Uterus (tissue), 4 donors: Measurements from ENCODE around the gene ALDH9A1. TPM values are rescaled to one million over a fixed set of nuclear protein-coding genes. Genes with fewer than 3 reads are reported as not detected.
"Not testable (repeated sequence)": the region's sequence is repeated elsewhere in the genome, so short reads cannot be mapped to it uniquely, and the experiment has no call there.

Source experiments
- DNase-seq, 2 donors: peaks; one replicate each; pipeline ENCODE4 v3.0.0-alpha.2; 2019 to 2020
- H3K27ac ChIP-seq, 2 donors: fragments of 200-600 bp; sonication (generic); 1 replicate in 1 of 2; 2 replicates in 1 of 2; pipeline ENCODE4 v1.5.1; 2016 to 2018
- H3K27me3 ChIP-seq, 2 donors: fragments of 200-600 bp; sonication (generic); one replicate each; pipeline ENCODE4 v1.5.1; 2018 to 2019; ENCODE audit warnings: control low read depth in 1 of 2
- H3K36me3 ChIP-seq, 2 donors: fragments of 200-600 bp; sonication (generic); one replicate each; pipeline ENCODE4 v1.5.1; 2019; ENCODE audit warnings: control low read depth in 1 of 2
- H3K4me1 ChIP-seq, 2 donors: fragments of 200-600 bp; sonication (generic); one replicate each; pipeline ENCODE4 v1.5.1; 2018 to 2019; ENCODE audit warnings: control low read depth in 1 of 2
- H3K4me3 ChIP-seq, 2 donors: fragments of 200-600 bp; sonication (generic); 1 replicate in 1 of 2; 2 replicates in 1 of 2; pipeline ENCODE4 v1.5.1; 2018 to 2019; ENCODE audit warnings: mild to moderate bottlenecking in 1 of 2
- H3K9me3 ChIP-seq, 2 donors: fragments of 200-600 bp; sonication (generic); one replicate each; pipeline ENCODE4 v1.5.1; 2019; ENCODE audit warnings: control low read depth in 1 of 2
- POLR2A ChIP-seq, 2 donors: fragments of 450-650 bp; IDR thresholded peaks; one replicate each; pipeline ENCODE4 v1.6.1; 2016; ENCODE audit warnings: antibody characterized with exemption in 2 of 2, mild to moderate bottlenecking in 1 of 2, moderate library complexity in 1 of 2
- intact Hi-C: fragments of 100-400 bp; cut with DNase I; formaldehyde crosslinking; loops from one replicate; pipeline ENCODE4 v1.15.1; 2023; ENCODE audit warnings: low total_unique reads
- total RNA-seq, 4 donors: library from RNA; depleted of rRNA in 3 of 4; stranded (reverse); fragments of >200 nt in 3 of 4; gene quantifications; one replicate each; pipeline versions ENCODE4 v1.1.0 to v1.2.4, GENCODE V29; 2014 to 2023
- TF ChIP-seq, protein P1 (sequence below), 4 experiments: fragments of 200-600 bp in 2 of 4; fragments of 450-650 bp in 2 of 4; sonication (generic) in 2 of 4; IDR thresholded peaks; one replicate each; pipeline ENCODE4 v1.5.1; 2016 to 2019; ENCODE audit warnings: antibody characterized with exemption in 4 of 4, mild to moderate bottlenecking in 2 of 4, moderate library complexity in 1 of 4
- donor health status: DM: yes; HTN: yes; CAD: no.

Gene ALDH9A1
- total RNA-seq, 4 donors from 2014 or later: 25.4 to 105 (median 68.4) TPM

DNA sequence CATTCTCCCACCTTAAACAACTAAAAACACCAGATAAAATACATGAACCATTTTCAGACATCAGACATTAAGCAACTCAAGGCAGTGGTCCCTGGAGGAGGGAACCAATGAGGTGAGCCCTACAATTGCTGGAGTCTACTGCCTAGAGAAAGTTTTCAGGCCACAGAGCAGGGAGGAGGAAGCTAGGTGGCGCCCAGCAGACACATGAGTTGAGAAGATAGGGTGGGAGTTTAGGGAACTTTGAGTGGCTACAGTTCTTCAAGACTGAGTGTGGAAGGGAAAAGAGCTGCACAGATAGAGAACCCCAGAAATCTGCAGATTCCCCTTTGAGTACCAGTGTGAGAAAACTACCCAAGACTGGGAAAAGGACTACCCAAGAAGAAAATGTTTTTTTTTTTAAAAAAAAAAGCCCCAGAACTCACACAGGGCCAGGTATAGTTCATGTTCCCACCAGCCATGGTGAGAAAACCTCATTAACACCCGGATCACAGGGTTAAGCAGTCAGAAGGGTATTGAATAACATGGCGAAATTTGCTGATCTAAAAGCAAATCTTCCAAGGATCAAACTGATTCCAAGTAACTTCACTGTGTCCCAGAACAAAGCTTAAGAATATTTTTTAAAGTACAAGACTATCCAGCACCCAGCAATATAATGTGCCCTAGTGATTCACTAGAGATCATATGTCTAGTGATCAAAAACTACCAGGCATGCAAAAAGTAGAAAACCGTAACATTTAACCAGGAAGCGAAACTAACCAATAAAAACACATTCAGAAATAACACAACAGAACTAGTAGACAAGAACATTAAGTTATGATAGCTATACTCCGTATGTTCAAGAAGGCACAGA, 12.0 kb downstream of the ALDH9A1 start:
- Histone ChIP-seq H3K36me3 (no peaks in the 10 kb centered on the region), H3K27me3 (no peaks in the 10 kb centered on the region), H3K27ac (no peak overlapping the region), H3K4me1 (no peaks in the 10 kb centered on the region), H3K4me3 (no peak overlapping the region), H3K9me3 (no peaks in the 10 kb centered on the region)
- no peak for DNase-seq
- intact Hi-C loops: no loop called here
- no peak for TF ChIP-seq POLR2A (IDR thresholded peaks at IDR 0.05)
- TF ChIP-seq, protein P1, sequence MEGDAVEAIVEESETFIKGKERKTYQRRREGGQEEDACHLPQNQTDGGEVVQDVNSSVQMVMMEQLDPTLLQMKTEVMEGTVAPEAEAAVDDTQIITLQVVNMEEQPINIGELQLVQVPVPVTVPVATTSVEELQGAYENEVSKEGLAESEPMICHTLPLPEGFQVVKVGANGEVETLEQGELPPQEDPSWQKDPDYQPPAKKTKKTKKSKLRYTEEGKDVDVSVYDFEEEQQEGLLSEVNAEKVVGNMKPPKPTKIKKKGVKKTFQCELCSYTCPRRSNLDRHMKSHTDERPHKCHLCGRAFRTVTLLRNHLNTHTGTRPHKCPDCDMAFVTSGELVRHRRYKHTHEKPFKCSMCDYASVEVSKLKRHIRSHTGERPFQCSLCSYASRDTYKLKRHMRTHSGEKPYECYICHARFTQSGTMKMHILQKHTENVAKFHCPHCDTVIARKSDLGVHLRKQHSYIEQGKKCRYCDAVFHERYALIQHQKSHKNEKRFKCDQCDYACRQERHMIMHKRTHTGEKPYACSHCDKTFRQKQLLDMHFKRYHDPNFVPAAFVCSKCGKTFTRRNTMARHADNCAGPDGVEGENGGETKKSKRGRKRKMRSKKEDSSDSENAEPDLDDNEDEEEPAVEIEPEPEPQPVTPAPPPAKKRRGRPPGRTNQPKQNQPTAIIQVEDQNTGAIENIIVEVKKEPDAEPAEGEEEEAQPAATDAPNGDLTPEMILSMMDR (IDR thresholded peaks at IDR 0.05): no peak

DNA sequence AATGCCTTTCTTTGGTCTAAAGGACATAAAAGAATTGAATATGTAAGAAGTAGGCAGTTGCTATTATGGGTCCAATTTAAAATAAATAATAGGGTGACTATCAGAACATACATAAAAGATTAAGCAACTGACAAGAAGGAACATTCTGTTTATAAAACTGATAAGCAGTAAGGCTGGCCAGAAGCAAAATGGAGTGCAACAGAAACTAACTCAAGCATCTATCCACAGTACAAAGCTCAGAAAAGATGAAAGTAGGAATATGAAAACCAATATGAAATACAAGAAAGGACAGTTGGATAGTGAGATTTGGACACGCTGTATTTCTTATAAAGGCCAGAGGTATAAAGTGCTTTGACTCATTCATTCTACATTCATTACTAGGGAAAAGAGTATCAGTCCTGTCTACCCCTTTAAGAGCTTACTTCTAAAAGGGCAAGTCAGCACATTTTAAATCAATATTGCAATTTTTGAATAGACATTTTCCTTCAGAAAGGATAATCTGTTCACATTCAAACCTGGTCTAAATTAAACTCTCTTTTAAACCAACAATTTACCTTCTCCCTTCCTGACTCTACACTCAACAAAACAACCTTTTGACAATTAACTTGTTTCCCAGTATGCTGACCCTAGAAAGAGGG, 14.4 kb downstream of the ALDH9A1 start:
- Histone ChIP-seq H3K4me1 (no peaks in the 10 kb centered on the region), H3K36me3 (no peaks in the 10 kb centered on the region), H3K27ac (no peak overlapping the region), H3K4me3 (no peak overlapping the region), H3K27me3 (no peaks in the 10 kb centered on the region), H3K9me3 (no peaks in the 10 kb centered on the region)
- DNase-seq: no peak
- TF ChIP-seq, protein P1 (IDR thresholded peaks at IDR 0.05): no peak
- TF ChIP-seq POLR2A (IDR thresholded peaks at IDR 0.05): no peak
- intact Hi-C loops: no loop called here

DNA sequence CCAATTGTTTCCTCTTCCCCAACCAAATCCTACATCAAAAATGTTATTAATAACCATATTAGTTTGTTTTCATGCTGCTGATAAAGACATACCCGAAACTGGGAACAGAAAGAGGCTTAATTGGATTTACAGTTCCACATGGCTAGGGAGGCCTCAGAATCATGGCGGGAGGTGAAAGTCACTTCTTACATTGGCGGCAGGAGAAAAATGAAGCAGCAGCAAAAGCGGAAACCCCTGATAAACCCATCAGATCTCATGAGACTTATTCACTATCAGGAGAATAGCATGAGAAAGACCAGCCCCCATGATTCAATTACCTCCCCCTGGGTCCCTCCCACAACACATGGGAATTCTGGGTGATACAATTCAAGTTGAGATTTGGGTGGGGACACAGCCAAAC, 17.6 kb downstream of the ALDH9A1 start:
- H3K36me3 ChIP-seq, H3K9me3 ChIP-seq, H3K27me3 ChIP-seq, DNase-seq, H3K27ac ChIP-seq, H3K4me3 ChIP-seq, H3K4me1 ChIP-seq, intact Hi-C loops: not testable (repeated sequence)

DNA sequence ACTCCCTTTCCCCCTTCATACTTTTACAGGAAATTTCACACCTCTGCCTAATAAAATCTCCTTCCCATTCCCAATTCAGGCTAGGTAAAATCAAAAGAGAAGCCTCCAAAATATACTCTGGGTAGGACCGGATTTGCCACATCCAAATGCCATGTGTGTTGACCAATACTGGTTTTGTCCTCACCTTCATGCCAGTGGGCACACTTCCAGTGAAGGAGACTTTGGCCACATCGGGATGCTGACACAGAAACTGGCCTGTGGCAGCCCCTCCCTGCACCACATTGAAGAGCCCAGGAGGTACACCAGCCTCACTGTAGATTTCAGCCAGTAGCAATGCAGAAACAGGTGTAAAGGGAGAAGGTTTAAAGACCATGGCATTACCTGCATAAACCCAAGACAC, 18.1 kb downstream of the ALDH9A1 start:
- Histone ChIP-seq H3K4me3 (no peak overlapping the region), H3K27me3 (no peaks in the 10 kb centered on the region), H3K4me1 (no peaks in the 10 kb centered on the region), H3K27ac (no peak overlapping the region), H3K36me3 (peaks cover 0 to 3% of the 10 kb centered on the region in 2 donors), H3K9me3 (no peaks in the 10 kb centered on the region)
- intact Hi-C loops: no loop called here
- TF ChIP-seq POLR2A (IDR thresholded peaks at IDR 0.05): no peak
- TF ChIP-seq, protein P1 (IDR thresholded peaks at IDR 0.05): no peak
- no peak for DNase-seq

DNA sequence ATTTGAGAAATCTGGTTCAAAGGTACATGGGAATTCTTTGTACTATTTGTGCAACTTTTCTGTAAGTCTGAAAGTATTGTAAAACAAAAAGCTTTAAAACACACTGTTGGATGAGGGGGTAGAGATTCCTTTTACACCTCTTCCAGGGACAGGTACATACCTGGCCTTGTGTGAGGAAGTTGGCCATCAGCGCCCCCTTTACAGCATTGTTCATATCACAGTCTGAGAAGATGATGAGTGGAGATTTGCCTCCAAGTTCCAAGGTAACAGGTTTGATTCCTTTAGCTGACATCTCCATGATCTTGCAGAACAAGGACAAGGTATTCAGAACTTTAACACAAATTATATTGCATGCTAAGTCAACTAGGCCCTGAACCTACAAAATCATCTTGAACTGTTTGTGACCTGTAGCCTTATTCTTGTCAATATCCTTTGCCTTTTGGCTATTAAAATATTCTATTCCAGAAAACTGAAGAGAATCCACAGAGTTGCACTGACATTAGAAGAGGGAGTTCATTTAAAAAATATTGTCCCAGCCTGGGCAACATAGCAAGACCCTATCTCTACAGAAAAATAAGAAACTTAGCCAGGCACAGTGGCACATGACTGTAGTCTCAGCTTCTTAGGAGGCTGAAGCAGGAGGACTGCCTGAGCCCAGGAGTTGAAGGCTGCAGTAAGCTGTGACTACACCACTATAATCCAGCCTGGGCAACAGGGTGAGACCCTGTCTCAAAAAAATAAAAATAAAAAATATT, 18.9 kb downstream of the ALDH9A1 start:
- Histone ChIP-seq H3K4me1 (no peaks in the 10 kb centered on the region), H3K27me3 (no peaks in the 10 kb centered on the region), H3K27ac (no peak overlapping the region), H3K4me3 (no peak overlapping the region), H3K36me3 (peaks cover 0 to 3% of the 10 kb centered on the region in 2 donors), H3K9me3 (no peaks in the 10 kb centered on the region)
- TF ChIP-seq POLR2A (IDR thresholded peaks at IDR 0.05): no peak
- TF ChIP-seq, protein P1 (IDR thresholded peaks at IDR 0.05): no peak
- no peak for DNase-seq
- intact Hi-C loops: no loop called here
